Measurements from ENCODE around the gene CITED4.

The CITED4 gene

DNA sequence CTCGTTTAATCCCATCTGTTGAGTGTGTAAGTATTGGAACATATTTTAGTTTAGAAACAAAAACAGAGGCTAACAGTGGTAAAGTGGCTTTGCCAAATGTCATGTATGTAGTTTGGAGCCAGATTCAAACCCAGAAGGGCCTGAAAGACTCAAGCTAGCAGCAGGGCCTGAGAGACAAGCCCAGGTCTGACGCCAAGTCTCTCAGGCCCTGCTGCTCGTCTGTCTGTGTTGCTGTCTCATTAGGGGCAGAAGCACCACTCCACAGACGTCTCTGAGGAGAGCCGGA lies 8.3 kb downstream of the CITED4 start:
- DNase-seq, result no peak

- DNase-seq, result no peak
Measured at GRCh38 chr1:40853113-40853884, 8.9 kb downstream of the CITED4 start.

DNA sequence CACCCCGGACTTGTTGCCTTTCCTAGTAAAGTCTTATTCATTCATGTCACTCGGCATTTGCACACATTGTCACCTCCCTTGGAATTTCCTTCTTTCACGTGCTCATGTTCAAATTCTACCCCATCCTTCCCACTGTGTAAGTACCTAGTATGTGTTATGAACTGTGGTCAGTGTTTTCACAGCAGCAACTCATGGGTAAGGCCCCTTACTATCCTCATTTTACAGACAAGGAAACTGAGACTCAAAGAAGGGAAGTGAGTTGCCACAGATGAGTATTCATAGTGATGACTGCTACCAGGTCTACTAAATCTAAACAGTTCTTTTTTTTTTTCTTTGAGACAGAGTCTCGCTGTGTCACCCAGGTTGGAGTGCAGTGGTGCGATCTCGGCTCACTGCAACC lies 10.5 kb downstream of the CITED4 start:
- no peak for DNase-seq

DNA sequence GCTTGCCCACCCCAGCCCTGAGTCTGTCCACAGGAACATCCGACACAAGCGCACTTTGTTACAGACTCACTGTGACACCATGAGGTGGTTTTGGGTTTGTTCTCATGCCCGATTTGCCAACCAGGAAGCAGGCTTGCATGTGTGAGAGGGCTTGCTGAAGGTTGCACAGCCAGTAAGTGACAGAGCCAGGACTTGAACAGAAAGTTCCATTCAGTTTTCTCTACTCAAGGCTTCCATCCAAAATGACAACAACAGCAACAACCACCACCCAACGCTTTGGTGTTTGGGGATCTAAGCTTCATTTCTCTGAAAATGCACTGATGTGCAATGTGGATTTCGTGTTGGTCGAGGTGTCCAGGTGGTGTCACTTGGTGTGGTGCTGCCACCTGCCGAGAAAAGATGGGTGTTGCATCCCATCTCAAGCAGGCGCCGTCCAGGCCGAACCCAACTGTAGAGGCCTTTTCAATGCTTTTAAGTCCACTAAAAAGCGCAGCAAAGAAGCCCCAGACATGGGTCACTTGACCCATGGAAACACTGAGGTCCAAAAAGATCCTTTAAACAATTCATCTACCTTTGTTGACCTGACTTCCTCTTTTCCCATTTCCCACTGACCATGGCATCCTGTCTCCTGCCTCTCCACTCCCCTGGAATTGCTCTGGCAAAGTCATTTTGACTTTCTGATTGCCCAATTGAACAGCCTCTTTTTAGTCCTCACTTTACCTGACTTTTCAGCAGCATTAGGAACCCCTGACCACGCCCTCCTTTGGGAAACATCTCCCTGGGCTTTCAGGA lies 12.2 kb downstream of the CITED4 start:
- DNase-seq, result peak in 47 of 56 donors; percentile 3 to 83 (median 40)

DNA sequence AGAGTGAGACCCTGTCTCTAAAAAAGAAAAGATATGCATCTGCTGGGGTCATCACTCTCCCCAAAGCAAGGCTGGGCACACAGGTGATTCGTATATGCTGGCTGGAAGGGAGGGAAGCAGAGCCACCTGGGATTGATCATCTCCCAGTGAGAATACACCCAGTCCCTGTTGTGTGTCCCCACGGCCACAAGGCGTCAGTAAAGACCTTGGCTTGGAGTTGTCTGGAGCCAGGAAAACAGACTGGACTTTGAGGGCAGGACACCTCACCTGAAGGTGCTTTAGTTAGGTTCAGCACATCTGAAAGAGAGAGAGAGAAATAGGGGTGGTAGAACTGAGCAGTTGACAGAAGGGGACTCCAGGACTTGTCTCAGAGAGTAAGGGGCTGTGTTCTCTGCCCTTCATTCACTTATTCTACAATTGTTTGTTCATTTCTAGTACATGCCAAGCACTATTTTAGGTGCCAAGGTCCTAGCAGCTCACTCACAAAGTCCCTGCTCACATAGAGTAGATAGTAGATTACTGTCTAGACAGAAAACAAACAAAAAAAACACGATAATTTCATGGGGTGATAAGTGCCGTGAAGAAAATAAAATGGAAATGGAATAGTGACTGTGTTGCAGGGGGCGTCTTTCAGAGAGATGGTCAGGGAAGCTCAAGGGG lies 13.5 kb downstream of the CITED4 start:
- DNase-seq, result peak in 39 of 56 donors; percentile 4 to 66 (median 26)

- DNase-seq, result no peak
Measured at GRCh38 chr1:40847023-40847745, 15.0 kb downstream of the CITED4 start.

- no peak for DNase-seq
Measured at GRCh38 chr1:40845895-40846294, 16.3 kb downstream of the CITED4 start.

DNA sequence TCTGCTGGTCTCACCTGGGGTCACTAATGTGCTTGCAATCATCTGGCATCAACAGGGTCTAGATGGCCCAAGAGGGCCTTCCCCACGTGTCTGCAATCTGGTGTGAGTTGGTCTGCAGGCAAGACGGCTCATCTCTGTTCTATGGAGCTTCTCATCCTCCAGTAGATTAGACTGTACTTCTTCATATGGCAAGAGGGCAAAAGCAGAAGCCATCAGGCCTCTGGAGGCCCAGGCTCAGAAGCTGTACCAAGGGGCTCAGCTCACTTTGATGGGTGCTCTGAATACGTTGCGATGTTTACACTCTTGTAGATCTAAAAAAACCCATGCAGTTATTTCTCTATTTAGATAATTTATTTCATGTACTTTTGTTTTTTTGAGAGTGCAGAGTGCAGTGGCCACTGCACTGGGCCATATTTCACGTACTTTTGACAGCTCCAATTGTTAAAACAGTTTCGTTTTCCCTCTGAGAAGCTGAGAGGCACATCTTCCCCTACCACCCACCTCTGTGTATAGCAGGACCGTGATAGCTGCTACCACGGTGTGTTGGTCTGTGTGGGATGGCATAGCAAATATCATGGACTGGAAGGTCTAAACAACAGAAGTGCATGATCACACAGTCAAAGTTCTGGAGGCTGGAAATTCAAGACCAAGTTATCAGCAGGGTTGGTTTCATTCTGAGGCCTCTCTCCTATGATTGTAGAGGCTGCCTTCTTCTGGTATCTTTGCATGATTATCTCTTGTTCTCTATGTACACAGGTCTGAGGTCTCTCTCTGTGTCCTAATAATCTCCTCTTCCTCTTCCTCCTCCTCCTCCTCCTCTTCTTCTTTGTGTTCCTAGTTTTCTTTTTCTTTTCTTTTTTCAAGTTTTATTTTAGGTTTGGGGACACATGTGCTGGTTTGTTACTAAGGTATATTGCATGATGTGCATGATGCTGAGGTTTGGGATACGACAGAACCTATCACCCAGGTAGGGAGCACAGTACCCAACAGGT lies 17.0 kb downstream of the CITED4 start:
- no peak for DNase-seq

DNA sequence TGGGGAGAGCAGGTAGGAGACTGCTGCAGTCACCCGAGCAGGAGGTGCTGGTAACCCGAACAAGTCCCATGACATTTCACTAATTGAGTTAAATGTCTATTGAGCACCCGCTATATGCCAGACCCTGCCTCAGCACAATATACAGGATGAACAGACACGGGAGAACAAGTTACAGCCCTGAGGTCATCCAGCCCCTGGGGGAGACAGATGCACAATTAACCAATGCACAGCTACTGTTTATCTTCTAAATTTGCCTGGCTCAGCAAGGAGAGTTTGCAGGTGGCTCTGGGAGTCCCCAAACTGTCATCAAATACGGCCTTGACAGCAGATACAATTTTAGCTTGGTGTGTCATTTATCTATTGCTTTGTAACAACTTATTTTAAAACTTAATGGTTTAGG lies 18.1 kb downstream of the CITED4 start:
- no peak for DNase-seq

GRCh38 chr1:40842691-40843090 lies 19.5 kb downstream of the CITED4 start:
- no peak for DNase-seq

- no peak for DNase-seq
Measured at GRCh38 chr1:40842207-40842606, 20.0 kb downstream of the CITED4 start.

GRCh38 chr1:40841602-40842001 lies 20.6 kb downstream of the CITED4 start:
- no peak for DNase-seq

DNA sequence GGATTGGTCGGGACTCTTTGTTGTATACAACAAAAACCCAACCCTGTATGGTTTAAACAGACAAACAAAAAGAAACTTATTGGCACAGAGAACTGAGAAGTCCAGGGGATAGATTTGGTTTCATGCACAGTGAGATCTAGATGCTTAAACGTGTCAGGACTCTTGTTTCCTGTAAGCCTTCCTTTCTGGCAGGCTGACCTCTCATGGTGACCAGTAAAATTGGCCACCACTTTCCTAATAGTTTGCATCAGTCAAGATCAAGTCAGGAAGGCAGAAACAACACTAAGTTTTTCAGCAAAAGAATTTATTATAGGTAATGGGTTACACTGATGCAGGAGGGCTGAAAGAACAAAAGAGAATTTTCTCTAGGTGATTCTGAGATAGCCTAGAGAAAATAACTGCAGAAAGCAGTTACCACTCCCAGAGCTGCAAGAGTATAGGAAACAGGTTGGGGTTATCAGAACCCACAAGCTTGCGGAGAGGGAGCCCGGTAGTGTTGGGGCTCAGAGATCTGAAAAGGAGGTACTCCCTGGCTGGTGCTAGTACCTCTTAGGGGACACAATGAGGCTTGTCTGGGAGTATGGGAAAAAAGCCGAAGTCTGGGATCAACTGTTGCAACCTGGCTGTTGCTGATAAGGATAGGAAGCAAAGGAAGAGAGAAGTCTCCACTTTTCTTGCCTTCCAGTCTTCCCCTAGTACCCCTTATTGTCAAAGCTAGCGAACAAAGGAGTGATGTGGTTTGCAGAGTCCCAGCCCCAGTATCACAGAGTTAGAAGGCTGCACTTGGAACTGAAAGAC lies 21.4 kb downstream of the CITED4 start:
- no peak for DNase-seq

GRCh38 chr1:40839943-40840335 lies 22.2 kb downstream of the CITED4 start:
- no peak for DNase-seq

DNA sequence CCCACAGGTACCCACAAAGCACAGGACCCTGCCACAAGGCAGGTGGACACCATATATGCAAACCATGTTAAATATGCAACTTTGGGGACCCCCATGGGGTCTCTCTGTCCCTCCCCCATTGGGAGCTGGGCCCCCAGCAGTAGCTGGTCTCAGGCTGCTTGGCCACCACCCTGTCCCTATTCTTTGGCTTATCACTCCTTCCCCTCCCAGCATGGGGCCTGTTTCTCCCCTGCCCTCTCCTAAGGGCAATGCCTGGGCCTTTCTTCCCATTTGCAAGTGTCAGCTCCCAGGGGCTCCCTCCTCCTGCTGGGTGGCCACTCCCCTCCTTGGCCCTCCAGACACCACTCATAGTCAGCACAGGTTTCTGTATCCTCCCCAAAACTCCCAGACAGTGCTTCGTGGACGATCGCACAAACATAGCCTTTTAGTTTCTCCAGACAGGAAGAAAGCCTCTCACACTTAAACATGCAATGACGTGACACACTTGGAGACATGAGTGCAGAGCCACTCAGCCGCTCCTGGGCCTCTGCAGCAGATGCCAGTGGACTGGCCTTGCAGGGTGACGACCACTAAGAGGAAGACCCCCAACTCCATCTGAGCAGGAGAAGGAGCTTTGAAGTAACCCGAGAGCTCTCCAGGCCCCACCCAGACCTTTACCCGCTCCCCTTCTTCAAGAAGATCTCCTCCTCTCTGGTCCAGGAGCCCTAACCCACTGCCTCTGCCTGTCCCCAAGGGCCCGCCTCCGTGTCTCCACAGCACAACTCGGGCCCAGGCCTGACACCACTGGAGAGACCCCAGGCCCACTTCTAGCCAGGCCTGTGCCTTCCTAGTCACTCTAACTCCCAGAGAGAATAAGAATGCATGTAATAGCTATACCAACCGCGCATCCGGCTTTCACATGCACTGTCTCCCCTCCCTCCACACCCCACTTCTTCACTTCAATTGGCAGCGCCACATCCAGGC lies 22.9 kb downstream of the CITED4 start:
- no peak for DNase-seq

DNA sequence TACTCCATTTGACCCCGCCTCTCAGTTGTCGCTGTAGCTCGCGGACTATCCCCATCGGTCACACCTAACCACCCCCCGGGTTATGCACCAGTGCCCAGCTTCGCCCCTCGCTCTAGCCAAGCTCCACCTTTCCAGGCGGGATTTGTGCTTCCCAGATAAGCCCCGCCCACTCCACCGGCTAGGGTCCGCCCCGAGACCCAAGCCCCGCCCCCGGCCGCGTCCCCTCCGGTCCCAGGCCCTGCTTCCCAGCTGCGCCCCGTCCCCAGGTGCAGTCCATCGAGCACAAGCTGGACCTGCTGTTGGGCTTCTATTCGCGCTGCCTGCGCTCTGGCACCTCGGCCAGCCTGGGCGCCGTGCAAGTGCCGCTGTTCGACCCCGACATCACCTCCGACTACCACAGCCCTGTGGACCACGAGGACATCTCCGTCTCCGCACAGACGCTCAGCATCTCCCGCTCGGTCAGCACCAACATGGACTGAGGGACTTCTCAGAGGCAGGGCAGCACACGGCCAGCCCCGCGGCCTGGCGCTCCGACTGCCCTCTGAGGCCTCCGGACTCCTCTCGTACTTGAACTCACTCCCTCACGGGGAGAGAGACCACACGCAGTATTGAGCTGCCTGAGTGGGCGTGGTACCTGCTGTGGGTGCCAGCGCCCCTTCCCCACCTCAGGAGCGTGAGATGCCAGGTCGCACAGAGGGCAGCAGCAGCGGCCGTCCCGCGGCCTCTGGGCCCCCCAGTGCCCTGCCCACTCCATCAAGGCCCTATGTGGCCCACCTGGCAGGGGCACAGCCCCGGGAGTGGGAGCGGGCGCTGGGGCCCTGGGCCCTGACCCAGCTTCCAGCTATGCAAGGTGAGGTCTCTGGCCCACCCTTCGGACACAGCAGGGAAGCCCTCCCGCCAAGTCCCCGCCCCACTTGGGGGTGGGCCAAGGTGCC lies 23.9 kb downstream of the CITED4 start:
- DNase-seq, result no peak

DNA sequence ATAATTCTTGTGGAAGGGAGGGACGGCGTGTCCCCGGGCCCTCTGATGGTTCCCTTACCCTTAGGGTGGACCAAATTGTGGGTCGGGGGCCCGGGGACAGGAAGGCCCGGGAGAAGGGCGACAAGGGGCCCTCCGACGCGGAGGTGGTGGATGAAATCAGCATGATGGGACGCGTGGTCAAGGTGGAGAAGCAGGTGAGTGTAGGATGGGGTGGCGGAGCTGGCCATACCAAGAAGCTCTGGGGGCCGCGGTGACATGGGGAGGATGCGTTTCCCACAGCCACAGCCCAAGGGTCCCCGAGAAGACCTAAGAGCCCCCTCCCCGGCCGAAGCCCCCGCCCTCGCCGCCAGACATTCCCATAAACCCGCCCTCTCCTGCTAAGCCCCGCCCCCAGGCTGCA lies 24.6 kb downstream of the CITED4 start:
- DNase-seq, result no peak
